Hepatic stellate cell (primary cell): ENCODE measurements around the gene FAM135A.
"Not testable (repeated sequence)": the region's sequence is repeated elsewhere in the genome, so short reads cannot be mapped to it uniquely, and the experiment has no call there.

Experiments
- DNase-seq: peaks from one replicate; pipeline ENCODE4 v3.0.0; 2011; ENCODE audit warnings: low spot score

The FAM135A gene

GRCh38 chr6:70547905-70548304 lies 134.6 kb downstream of the FAM135A start:
- no peak for DNase-seq

- DNase-seq: no peak
These were observed 136.0 kb downstream of the FAM135A start for GRCh38 chr6:70549327-70549726.

GRCh38 chr6:70551566-70551965 lies 138.3 kb downstream of the FAM135A start:
- no peak for DNase-seq

GRCh38 chr6:70552286-70552940 lies 139.1 kb downstream of the FAM135A start:
- not testable (repeated sequence) for DNase-seq

GRCh38 chr6:70552974-70553373 lies 139.7 kb downstream of the FAM135A start:
- no peak for DNase-seq

- no peak for DNase-seq
These were observed 144.7 kb downstream of the FAM135A start for GRCh38 chr6:70557998-70558397.

- not testable (repeated sequence) for DNase-seq
These were observed 149.1 kb downstream of the FAM135A start for GRCh38 chr6:70562401-70562800.

GRCh38 chr6:70563530-70563929 lies 150.2 kb downstream of the FAM135A start:
- DNase-seq: no peak

GRCh38 chr6:70566751-70567382 lies 153.6 kb downstream of the FAM135A start, which contains the start of gene SDHAF4:
SDHAF4 (plus strand) TSS chr6:70566930; CDS start chr6:70566941, 11 bp downstream.
- peak; percentile 96 for DNase-seq

GRCh38 chr6:70574643-70575042 lies 161.3 kb downstream of the FAM135A start:
- no peak for DNase-seq

GRCh38 chr6:70575899-70576495 lies 162.7 kb downstream of the FAM135A start:
- DNase-seq: no peak

- no peak for DNase-seq
These were observed 172.8 kb downstream of the FAM135A start for GRCh38 chr6:70586114-70586513.

GRCh38 chr6:70590400-70590799 lies 177.1 kb downstream of the FAM135A start:
- DNase-seq: no peak

GRCh38 chr6:70592391-70593117 lies 179.2 kb downstream of the FAM135A start:
- DNase-seq: no peak

GRCh38 chr6:70593118-70593486 lies 179.8 kb downstream of the FAM135A start:
- DNase-seq: no peak

- DNase-seq: no peak
These were observed 185.9 kb downstream of the FAM135A start for GRCh38 chr6:70599187-70599586.

- DNase-seq: no peak
These were observed 187.7 kb downstream of the FAM135A start for GRCh38 chr6:70601014-70601413.

- DNase-seq: no peak
These were observed 190.9 kb downstream of the FAM135A start for GRCh38 chr6:70604254-70604653.

GRCh38 chr6:70607371-70607770 lies 194.1 kb downstream of the FAM135A start:
- DNase-seq: not testable (repeated sequence)

GRCh38 chr6:70609181-70609580 lies 195.9 kb downstream of the FAM135A start:
- DNase-seq: not testable (repeated sequence)
